Transverse colon (tissue), 4 donors: ENCODE results near the gene ESYT2. TPM values are rescaled to one million over a fixed set of nuclear protein-coding genes. Genes with fewer than 3 reads are reported as not detected.
A peak's percentile ranks its signal among the peaks of the same experiment; 100 is the strongest.

ENCODE experiments used
- DNase-seq: peaks from one replicate; pipeline ENCODE4 v3.0.0-alpha.2; 2019
- H3K27ac ChIP-seq, 4 donors: fragments of 200-600 bp; sonication (generic); 2 replicates each; pipeline ENCODE4 v1.5.1; 2016 to 2018; ENCODE audit warnings: inconsistent platforms in 4 of 4
- H3K27me3 ChIP-seq: fragments of 200-600 bp; sonication (generic); 2 replicates; pipeline ENCODE4 v1.5.1; 2017; ENCODE audit warnings: inconsistent platforms
- H3K36me3 ChIP-seq, 4 donors: fragments of 200-600 bp; sonication (generic); 2 replicates each; pipeline ENCODE4 v1.5.1; 2017 to 2019; ENCODE audit warnings: inconsistent platforms in 4 of 4
- H3K4me1 ChIP-seq, 4 donors: fragments of 200-600 bp; sonication (generic); 2 replicates each; pipeline ENCODE4 v1.5.1; 2017 to 2020; ENCODE audit warnings: inconsistent platforms in 4 of 4
- H3K4me3 ChIP-seq, 4 donors: fragments of 200-600 bp; sonication (generic); 1 replicate in 1 of 4; 2 replicates in 3 of 4; pipeline versions ENCODE4 v1.5.1 to v1.6.1; 2017 to 2019; ENCODE audit warnings: inconsistent platforms in 4 of 4
- H3K9me3 ChIP-seq, 2 donors: fragments of 200-600 bp; sonication (generic); 2 replicates each; pipeline ENCODE4 v1.5.1; 2017 to 2019; ENCODE audit warnings: inconsistent platforms in 2 of 2
- EP300 ChIP-seq: sonication (generic); formaldehyde crosslinking; IDR thresholded peaks from one replicate; pipeline ENCODE4 v1.6.1; 2017; ENCODE audit warnings: antibody characterized with exemption, low read depth
- POLR2A ChIP-seq: fragments of 450-650 bp; IDR thresholded peaks from one replicate; pipeline ENCODE4 v1.6.1; 2016; ENCODE audit warnings: antibody characterized with exemption, mild to moderate bottlenecking, moderate library complexity
- POLR2AphosphoS5 ChIP-seq, 3 donors: sonication (generic); formaldehyde crosslinking; IDR thresholded peaks; one replicate each; pipeline ENCODE4 v1.6.1; 2016; ENCODE audit warnings: antibody characterized with exemption in 3 of 3
- WGBS, 2 donors: methylation state at CpG; one replicate each; pipeline ENCODE4 v1.1.5; 2018; ENCODE audit warnings: low coverage in 1 of 2; 5-methylcytosine and 5-hydroxymethylcytosine counted together
- in situ Hi-C, 4 donors: fragments of 200-750 bp; cut with MboI; loops; one replicate each; pipeline versions ENCODE4 v1.15.0 to v1.15.1; 2017; ENCODE audit warnings: low sequenced_read_pairs in 3 of 4, low pct_ligation_motif_present in 1 of 4, low pct_unique_long_range_greater_than_20kb in 1 of 4
- intact Hi-C: fragments of 100-400 bp; cut with DNase I; formaldehyde crosslinking; loops from one replicate; pipeline ENCODE4 v1.15.1; 2023; ENCODE audit warnings: low total_unique reads
- total RNA-seq, 4 donors: library from RNA; depleted of rRNA; stranded (reverse); fragments of >200 nt; gene quantifications; one replicate each; pipeline ENCODE4 v1.1.0, GENCODE V29; 2016
- TF ChIP-seq, protein P1 (sequence below), 5 experiments: fragments of 200-600 bp in 3 of 5; fragments of 450-650 bp in 2 of 5; sonication (generic) in 3 of 5; IDR thresholded peaks; 1 replicate in 2 of 5; 2 replicates in 3 of 5; pipeline ENCODE4 v1.5.1; 2016 to 2017; ENCODE audit warnings: antibody characterized with exemption in 5 of 5, inconsistent platforms in 3 of 5, mild to moderate bottlenecking in 2 of 5, moderate library complexity in 1 of 5

ESYT2 gene
- total RNA-seq, 4 donors from 2014 or later: 78.6 to 113 (median 87.3) TPM

DNA sequence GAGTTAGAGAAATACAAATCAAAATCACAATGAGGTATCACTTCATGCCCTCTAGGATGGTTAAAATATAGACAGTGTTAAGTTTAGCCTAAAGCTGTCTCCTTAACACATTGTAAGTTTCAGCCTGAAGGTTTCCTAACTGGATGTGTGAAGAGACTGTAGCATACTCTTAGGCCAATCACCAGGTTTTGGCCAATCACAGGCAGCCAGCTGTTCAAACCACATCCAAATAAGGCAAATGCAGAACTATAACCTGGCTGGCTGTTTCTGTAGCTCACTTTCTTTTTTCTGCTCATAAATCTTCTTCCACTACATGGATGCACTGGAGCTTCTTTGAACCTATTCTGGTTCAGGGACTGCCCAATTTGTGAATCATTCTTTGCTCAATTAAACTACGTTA lies 19.7 kb downstream of the ESYT2 start:
- no peaks in the 10 kb centered on the region for H3K27me3 ChIP-seq
- no peak overlapping the region for H3K4me3 ChIP-seq
- peak overlapping the region in 2 of 4 donors; percentile 30 to 78 for H3K27ac ChIP-seq
- no peak for DNase-seq
- WGBS, 2 donors: 67 to 92% methylated on average over 1 of the region's 1 CpG
- H3K4me1 ChIP-seq: peaks cover 7 to 40% (median 12%) of the 10 kb centered on the region in 4 donors
- no peaks in the 10 kb centered on the region for H3K36me3 ChIP-seq
- no peaks in the 10 kb centered on the region for H3K9me3 ChIP-seq
- in situ Hi-C loops (no loop called here), intact Hi-C loops (no loop called here)
- TF ChIP-seq POLR2A (no peak), EP300 (no peak), POLR2AphosphoS5 (IDR thresholded peaks at IDR 0.05) (no peak)
- TF ChIP-seq, protein P1, sequence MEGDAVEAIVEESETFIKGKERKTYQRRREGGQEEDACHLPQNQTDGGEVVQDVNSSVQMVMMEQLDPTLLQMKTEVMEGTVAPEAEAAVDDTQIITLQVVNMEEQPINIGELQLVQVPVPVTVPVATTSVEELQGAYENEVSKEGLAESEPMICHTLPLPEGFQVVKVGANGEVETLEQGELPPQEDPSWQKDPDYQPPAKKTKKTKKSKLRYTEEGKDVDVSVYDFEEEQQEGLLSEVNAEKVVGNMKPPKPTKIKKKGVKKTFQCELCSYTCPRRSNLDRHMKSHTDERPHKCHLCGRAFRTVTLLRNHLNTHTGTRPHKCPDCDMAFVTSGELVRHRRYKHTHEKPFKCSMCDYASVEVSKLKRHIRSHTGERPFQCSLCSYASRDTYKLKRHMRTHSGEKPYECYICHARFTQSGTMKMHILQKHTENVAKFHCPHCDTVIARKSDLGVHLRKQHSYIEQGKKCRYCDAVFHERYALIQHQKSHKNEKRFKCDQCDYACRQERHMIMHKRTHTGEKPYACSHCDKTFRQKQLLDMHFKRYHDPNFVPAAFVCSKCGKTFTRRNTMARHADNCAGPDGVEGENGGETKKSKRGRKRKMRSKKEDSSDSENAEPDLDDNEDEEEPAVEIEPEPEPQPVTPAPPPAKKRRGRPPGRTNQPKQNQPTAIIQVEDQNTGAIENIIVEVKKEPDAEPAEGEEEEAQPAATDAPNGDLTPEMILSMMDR (IDR thresholded peaks at IDR 0.05): no peak

DNA sequence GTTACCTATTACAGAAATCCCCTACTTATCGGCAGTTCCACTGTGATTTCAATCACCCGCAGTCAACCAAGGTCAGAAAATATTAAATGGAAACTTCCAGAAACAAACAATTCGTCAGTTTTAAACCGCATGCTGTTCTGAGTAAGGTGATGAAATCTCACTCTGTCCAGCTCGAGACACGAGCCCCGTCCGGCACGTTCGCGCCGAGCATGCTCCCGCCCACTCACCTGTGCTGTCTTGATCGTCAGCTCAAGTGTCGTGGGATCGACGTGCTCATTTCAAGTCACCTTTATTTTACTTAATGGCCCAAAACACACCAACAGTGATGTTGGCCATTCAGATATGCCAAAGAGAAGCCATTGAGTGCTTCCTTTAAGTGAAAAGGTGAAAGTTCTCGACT lies 21.2 kb downstream of the ESYT2 start:
- Histone ChIP-seq H3K27ac (no peak overlapping the region), H3K4me3 (no peak overlapping the region), H3K9me3 (no peaks in the 10 kb centered on the region), H3K4me1 (peaks cover 8 to 34% (median 12%) of the 10 kb centered on the region in 4 donors), H3K36me3 (no peaks in the 10 kb centered on the region), H3K27me3 (no peaks in the 10 kb centered on the region)
- intact Hi-C loops: no loop called here
- 98 to 100% methylated on average over 3 to 18 of the region's 18 CpGs for whole genome bisulfite sequencing, 2 donors
- in situ Hi-C loops: no loop called here
- TF ChIP-seq, protein P1 (IDR thresholded peaks at IDR 0.05): no peak
- TF ChIP-seq POLR2A (no peak), POLR2AphosphoS5 (IDR thresholded peaks at IDR 0.05) (no peak), EP300 (no peak)
- no peak for DNase-seq

DNA sequence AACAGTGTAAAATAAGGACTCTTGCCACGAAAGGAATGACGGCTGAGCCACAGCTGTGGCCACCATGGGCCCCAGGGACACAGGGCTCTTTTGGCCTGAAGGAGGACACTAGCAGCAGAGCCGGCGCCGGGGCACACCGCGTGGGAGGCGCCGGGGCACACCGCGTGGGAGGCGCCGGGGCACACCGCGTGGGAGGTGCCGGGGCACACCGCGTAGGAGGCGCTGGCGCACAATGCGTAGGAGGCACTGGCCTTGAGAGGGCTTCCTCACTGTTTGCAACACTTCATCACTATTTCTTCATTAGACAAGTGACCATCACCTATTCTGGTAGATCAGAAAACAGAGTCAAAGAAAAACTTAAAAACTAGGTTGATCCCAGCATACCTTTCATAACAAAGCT lies 23.4 kb downstream of the ESYT2 start:
- H3K27me3 ChIP-seq: no peaks in the 10 kb centered on the region
- in situ Hi-C loops (no loop called here), intact Hi-C loops (no loop called here)
- H3K36me3 ChIP-seq: no peaks in the 10 kb centered on the region
- H3K9me3 ChIP-seq: no peaks in the 10 kb centered on the region
- WGBS, 2 donors: 92% methylated on average over 21 of the region's 21 CpGs; no CpG with 5 or more reads in 1 of the 2 donors
- TF ChIP-seq POLR2AphosphoS5 (IDR thresholded peaks at IDR 0.05) (no peak), POLR2A (no peak), EP300 (no peak)
- TF ChIP-seq, protein P1 (IDR thresholded peaks at IDR 0.05): no peak
- peaks cover 0 to 27% (median 12%) of the 10 kb centered on the region in 4 donors for H3K4me1 ChIP-seq
- no peak overlapping the region for H3K4me3 ChIP-seq
- H3K27ac ChIP-seq: no peak overlapping the region
- no peak for DNase-seq

DNA sequence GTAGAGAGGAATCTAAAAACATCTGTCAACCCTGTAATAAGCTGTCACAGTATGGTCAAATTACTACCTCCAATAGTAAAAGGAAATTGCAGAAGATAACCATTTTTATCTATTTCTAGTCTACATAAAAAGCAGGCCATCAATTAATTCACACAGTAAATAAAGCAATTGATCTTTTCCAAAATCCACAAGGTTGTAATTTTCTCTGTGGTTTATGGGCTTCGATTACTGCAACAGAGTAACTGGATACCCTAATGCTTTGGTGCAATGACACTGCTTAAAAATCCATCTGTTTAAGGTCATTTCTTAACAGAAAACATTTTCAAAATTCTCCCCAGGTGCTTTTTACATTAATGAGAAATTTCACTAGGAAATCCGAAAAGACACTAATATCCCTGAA lies 23.9 kb downstream of the ESYT2 start:
- Histone ChIP-seq H3K9me3 (no peaks in the 10 kb centered on the region), H3K27ac (peak overlapping the region in 1 of 4 donors; percentile 11), H3K36me3 (no peaks in the 10 kb centered on the region), H3K4me3 (no peak overlapping the region), H3K4me1 (peaks cover 0 to 22% (median 14%) of the 10 kb centered on the region in 4 donors), H3K27me3 (no peaks in the 10 kb centered on the region)
- TF ChIP-seq EP300 (no peak), POLR2AphosphoS5 (IDR thresholded peaks at IDR 0.05) (no peak), POLR2A (no peak)
- TF ChIP-seq, protein P1 (IDR thresholded peaks at IDR 0.05): no peak
- no peak for DNase-seq
- intact Hi-C loops: no loop called here
- in situ Hi-C loops: no loop called here
- 95 to 96% methylated on average over 2 of the region's 2 CpGs for WGBS, 2 donors
